Dermis blood vessel endothelial cell (primary cell): ENCODE results near the gene EPG5. TPM values are rescaled to one million over a fixed set of nuclear protein-coding genes. Genes with fewer than 3 reads are reported as not detected.
"Not testable (repeated sequence)": the region's sequence is repeated elsewhere in the genome, so short reads cannot be mapped to it uniquely, and the experiment has no call there.

ENCODE experiments used
- DNase-seq: peaks from one replicate; pipeline ENCODE4 v3.0.0; 2010
- total RNA-seq: library from RNA; depleted of rRNA; stranded (reverse); fragments of >200 nt; gene quantifications from 2 replicates; pipeline ENCODE4 v1.2.3, GENCODE V29; 2014

EPG5 gene
- total RNA-seq, 1 donor from 2014 or later: 19.2 TPM

GRCh38 chr18:45863469-45863868 is 103.7 kb downstream of the EPG5 start:
- no peak for DNase-seq

GRCh38 chr18:45861926-45862325 is 105.2 kb downstream of the EPG5 start:
- DNase-seq: no peak

- DNase-seq: no peak
Measured at GRCh38 chr18:45860971-45861370, 106.2 kb downstream of the EPG5 start.

GRCh38 chr18:45860492-45860891 is 106.6 kb downstream of the EPG5 start:
- no peak for DNase-seq

- DNase-seq: no peak
Measured at GRCh38 chr18:45859334-45859733, 107.8 kb downstream of the EPG5 start.

- no peak for DNase-seq
Measured at GRCh38 chr18:45856531-45856930, 110.6 kb downstream of the EPG5 start.

- DNase-seq: no peak
Measured at GRCh38 chr18:45854036-45854586, 113.0 kb downstream of the EPG5 start.

GRCh38 chr18:45852631-45853030 is 114.5 kb downstream of the EPG5 start:
- no peak for DNase-seq

- DNase-seq: no peak
Measured at GRCh38 chr18:45851161-45851925, 115.8 kb downstream of the EPG5 start.

GRCh38 chr18:45850021-45850420 is 117.1 kb downstream of the EPG5 start:
- DNase-seq: no peak

- no peak for DNase-seq
Measured at GRCh38 chr18:45849529-45849928, 117.6 kb downstream of the EPG5 start.

GRCh38 chr18:45848643-45849042 is 118.5 kb downstream of the EPG5 start:
- DNase-seq: not testable (repeated sequence)

GRCh38 chr18:45847119-45847518 is 120.0 kb downstream of the EPG5 start:
- no peak for DNase-seq

- DNase-seq: no peak
Measured at GRCh38 chr18:45845410-45845809, 121.7 kb downstream of the EPG5 start.

GRCh38 chr18:45844938-45845337 is 122.2 kb downstream of the EPG5 start:
- no peak for DNase-seq

- DNase-seq: no peak
Measured at GRCh38 chr18:45843019-45843418, 124.1 kb downstream of the EPG5 start.

- no peak for DNase-seq
Measured at GRCh38 chr18:45841765-45842442, 125.2 kb downstream of the EPG5 start.

- DNase-seq: no peak
Measured at GRCh38 chr18:45841060-45841764, 125.9 kb downstream of the EPG5 start.

- peak; percentile 84 for DNase-seq
Measured at GRCh38 chr18:45839414-45840395, 127.4 kb downstream of the EPG5 start.

- peak; percentile 14 for DNase-seq
Measured at GRCh38 chr18:45838302-45839070, 128.6 kb downstream of the EPG5 start.
